HG03064 (cell line): ENCODE measurements around the gene FAM241A.

ENCODE experiments used
- ATAC-seq: cut with Tn5 transposase; IDR thresholded peaks from one replicate; pipeline ENCODE4 v1.9.1; 2021; ENCODE audit warnings: low read depth; ENCODE audit not compliant: unreplicated experiment

Gene FAM241A

DNA sequence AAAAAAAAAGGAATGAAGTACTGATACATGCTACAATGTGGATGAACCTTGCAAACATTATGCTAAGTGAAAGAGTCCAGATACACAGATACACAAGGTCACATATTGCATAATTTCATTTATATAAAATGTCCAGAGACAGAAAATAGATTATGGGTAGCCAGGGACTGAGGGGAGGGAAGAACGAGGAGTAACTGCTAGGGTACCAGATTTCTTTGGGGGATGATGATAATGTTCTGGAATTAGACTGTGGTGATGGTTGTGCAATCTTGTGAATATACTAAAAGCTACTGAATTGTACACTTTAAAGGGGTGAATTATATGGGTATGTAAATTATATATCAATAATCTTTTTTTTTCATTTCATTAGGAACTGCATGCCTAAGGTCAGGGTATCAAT, 65.5 kb downstream of the FAM241A start:
- ATAC-seq = no peak

GRCh38 chr4:112213091-112213490, 67.8 kb downstream of the FAM241A start:
- no peak for ATAC-seq

GRCh38 chr4:112213856-112214255, 68.6 kb downstream of the FAM241A start:
- no peak for ATAC-seq

GRCh38 chr4:112214390-112215264, 69.4 kb downstream of the FAM241A start:
- no peak for ATAC-seq

- no peak for ATAC-seq
These were observed 74.6 kb downstream of the FAM241A start for GRCh38 chr4:112219826-112220366.

GRCh38 chr4:112222219-112222955, 77.1 kb downstream of the FAM241A start:
- ATAC-seq = no peak

DNA sequence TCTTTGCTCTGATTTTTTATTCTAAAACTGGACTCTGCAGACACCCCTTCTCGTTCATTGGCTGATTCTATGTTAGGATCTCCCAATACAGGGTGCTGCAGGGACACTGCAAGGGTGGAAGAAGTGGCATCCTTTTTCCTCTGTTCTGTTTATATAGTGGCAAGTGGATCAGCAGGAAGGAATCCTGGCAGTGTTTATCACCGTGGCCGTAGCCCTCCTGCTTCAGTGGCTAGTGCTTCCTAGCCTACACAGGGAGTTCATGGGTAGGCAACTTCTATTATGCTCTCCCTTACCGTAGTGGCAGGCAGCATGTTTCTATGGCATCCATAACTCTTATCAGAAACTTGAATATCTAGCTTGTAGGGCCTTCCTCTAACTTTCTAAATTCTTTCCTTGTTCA, 79.9 kb downstream of the FAM241A start:
- ATAC-seq = no peak

DNA sequence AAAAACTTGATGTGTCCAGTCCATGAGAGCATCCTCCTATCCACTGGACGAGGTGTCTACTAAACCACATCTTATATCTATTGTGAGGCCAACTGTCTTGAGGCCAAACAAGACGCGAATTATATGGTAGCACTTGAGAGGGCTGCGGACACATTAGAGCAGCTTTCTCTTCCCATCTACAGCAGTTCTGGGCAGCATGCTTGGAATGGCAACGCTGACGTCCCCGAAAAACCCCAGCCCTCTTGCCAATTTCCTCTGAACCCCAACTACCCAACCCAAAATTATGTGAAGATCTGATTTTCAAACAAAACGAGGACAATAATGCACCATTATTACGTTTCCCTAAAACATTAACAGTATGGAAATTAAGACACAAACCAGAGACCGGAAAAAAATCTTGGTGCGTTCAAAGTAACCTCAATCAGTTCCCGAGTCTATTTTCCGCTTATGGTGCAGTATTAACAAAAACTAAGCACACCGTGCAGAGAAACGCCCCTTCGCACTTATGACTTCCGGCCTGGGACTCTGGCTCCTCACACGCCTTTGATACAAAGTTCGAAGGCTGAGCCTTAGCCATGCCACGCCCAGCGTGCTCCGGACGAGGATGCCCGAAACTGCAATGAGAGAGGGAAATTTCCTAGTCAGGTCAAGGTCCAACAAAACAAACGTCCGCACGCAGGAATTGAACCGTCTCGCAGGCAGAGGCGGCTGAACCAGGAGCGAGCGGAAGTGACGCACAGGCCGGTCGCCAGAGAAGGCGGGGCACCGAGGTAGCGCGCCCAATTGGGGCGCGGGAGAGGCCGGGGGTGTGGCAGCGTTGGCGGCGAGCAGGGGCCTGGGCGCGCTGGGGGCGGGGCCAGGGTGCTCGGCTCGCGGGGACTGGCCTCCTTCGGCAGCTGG, 85.9 kb downstream of the FAM241A start:
- ATAC-seq = peak; percentile 88

- ATAC-seq = peak; percentile 60
These were observed 86.8 kb downstream of the FAM241A start, which contains the start of gene AP1AR for GRCh38 chr4:112231779-112232713. Gene AP1AR, plus strand, starts transcription at chr4:112231787. Its CDS starts 305 bp downstream, at chr4:112232092.

DNA sequence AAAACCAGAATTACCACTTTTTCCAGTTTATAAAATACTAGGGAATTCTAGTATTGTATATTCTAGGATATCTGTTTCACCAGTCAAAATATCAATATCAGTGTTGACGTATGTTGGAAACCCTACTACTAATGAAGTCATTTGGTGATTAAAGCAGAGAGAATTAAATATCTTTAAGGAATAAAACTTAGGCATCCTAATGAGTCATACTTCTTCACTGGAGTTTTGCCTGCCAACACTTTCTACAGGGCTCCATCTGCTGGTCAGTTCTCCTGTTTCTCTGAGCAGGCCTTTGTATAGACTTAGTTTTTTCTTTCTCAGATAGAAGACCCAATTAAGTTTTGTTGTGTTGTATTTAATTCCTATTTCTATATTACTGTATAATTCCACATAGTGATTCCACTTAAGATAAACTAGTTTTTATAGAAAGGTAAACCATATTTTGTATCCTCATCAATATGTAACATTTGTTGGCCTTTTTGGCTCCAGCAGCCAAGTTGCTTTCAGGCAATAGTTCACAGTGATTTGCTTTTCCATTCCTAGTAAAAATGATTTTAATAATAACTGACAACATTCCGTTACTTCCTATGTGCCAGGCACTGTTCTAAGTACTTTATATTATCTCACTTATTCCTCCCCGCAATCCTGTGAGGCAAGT, 89.8 kb downstream of the FAM241A start:
- no peak for ATAC-seq

DNA sequence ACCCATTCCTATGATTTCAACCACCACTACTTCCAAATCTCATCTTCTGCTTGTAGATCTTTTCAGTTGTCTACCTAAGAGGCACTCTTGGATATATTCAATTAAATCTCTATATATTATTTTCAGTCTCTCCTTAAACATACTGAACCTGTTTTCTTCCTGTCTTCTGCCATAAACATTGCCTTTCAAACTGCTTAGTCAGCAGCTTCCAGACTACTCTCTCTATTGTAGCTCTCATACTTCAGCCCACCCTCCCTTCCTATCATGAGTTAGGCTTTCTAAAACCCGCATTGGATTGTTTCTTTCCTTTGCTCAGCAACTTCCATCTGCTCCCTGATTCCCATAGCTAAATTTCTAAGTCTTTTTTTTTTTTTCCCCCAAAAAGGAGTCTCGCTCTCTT, 90.8 kb downstream of the FAM241A start:
- ATAC-seq = no peak

- ATAC-seq = no peak
These were observed 93.6 kb downstream of the FAM241A start for GRCh38 chr4:112238833-112239232.
